GM21825 (cell line): ENCODE data around the gene SKI.

Experiments
- ATAC-seq: cut with Tn5 transposase; IDR thresholded peaks from one replicate; pipeline ENCODE4 v1.9.1; 2021; ENCODE audit warnings: mild to moderate bottlenecking, moderate library complexity; ENCODE audit not compliant: unreplicated experiment

The SKI gene

DNA sequence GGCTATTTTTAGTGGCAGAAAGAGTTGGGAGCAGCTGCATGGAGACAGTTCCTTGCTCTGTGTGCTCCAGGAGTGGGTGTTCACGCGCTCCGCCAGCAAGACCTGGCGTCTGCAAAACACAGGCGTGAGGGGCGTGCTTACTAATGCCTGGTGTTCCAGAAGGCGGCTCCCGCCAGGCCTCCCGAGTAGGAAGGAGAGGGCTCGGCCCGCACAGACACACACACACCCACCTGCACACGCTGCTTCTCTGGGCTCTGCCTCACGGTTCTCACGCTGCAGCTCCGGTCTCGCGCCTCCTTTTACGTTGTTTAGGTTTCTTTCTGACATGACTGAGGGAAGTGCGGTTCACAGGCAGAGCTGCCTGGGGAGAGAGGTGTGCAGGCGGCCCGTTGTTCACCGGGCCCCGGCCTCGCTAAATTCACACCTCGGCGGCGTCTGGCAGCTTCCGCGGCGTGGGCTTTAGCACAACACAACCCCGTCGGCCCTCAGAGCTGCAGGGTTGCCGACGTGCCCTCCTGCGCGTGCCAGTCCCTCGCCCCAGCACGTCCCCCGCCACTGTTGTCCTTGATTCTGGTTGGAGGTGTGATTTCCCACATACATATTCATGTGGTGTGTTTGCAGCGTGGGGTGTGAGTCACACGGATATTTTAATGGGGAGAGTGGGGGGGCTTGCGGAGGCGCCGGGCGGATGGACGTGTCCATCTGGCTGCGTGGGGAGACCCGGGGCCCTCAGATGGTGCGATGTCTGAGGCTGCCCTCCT is 77.0 kb downstream of the SKI start:
- no peak for ATAC-seq

GRCh38 chr1:2306151-2306978 is 78.2 kb downstream of the SKI start:
- no peak for ATAC-seq

DNA sequence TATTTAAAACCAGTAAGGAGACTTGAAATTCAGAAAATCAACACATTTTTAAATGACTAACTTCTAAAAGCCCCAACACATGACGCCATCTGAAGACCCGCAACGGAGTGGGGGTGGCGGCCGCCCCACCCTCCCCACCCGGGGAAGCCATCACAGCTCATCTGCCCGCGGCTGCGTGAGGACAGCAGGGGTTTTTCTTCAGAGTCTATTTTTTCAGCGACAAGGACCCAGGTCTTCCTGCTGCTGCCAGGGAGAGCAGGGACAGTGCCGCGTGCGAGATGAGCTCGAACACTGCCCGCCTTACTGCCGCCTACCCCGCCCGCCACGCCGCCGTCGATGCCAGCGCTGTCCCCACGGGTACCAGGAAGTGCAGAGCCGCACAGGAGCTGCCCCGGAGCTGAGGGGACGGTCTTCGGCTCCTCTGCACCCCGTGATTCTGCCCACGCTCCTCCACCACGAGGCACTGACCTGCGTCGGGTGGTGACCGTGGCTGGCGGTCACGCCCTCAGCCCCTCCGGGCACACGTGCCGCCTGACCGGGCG is 79.0 kb downstream of the SKI start:
- no peak for ATAC-seq

GRCh38 chr1:2307972-2308371 is 79.9 kb downstream of the SKI start:
- ATAC-seq, result no peak

GRCh38 chr1:2308844-2309243 is 80.7 kb downstream of the SKI start:
- ATAC-seq, result no peak

- no peak for ATAC-seq
These were observed 82.4 kb downstream of the SKI start for GRCh38 chr1:2310332-2311183.

GRCh38 chr1:2311184-2312032 is 83.3 kb downstream of the SKI start:
- no peak for ATAC-seq

- no peak for ATAC-seq
These were observed 84.0 kb downstream of the SKI start for GRCh38 chr1:2312160-2312514.

GRCh38 chr1:2312515-2313301 is 84.6 kb downstream of the SKI start:
- no peak for ATAC-seq

- ATAC-seq, result no peak
These were observed 85.6 kb downstream of the SKI start for GRCh38 chr1:2313651-2314261.

DNA sequence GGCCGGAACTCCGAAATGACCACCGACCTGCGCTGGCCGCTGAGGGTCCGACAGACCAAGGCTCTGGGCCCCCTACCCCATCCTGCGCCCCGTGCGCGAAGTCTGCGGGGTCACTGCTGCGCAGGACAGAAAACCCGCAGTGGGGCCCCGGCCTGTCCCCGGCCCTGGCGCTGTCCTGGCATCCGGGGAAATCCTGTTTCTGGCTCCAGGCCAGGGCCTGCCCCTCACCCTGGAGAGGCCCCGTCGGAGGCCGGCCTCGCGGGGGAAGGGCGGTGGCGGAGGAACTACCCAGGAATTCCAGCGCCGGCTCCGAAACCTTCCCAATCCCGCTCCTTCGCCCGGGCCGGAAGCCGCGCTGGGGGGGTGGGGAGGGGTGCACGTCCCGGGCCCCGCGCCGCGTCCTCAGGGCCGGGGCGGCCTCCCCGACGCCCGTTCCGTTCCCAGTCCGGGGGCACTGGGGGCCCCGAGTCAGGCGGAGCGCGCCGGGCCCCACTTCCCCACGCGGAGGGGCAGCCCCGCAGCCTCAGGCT is 86.2 kb downstream of the SKI start:
- no peak for ATAC-seq

DNA sequence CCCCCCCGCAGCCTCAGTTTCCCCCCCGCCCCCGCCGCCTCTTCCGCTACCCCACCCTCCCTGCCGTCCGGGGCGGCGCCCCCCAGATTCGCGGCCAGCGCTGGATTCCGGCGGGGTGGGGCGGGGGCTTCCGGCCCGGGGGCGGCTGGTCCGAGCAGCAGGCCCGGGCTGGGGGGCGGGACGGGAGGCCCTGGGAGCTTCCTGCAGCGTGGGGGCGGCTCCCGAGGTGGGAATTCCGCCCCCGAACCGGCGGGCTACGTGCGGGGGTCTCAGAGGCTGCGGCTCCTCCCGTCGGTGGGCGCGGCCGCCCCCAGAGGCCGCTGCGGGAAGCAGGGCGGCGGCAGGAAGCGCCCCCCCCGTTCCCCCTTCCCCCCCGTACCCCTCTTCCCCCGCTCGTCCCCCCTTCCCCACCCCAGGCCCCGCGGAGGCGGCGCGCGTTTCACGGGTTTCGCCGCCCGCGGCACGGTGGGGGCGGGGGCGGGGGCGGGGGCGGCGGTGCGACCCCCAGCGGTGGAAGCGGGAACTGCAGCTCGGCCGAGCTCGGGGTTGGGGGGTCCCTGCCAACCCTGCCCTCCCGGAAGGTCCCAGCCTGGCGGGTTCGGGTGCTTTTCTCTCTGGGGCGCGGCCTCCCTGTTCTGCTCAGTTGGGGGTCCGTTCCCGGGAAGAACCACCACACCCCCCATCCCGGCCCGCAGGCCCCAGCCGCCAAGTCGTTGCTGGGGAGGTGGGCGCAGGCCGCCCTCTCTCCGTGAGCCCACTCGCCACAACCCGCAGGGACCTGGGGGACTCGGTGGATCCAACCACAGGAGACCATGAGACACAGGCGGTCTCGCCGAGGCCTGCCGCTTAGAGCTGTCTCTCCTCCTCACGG is 86.9 kb downstream of the SKI start:
- ATAC-seq, result no peak

GRCh38 chr1:2315674-2316450 is 87.7 kb downstream of the SKI start:
- ATAC-seq, result no peak

GRCh38 chr1:2316451-2316961 is 88.4 kb downstream of the SKI start:
- ATAC-seq, result no peak

DNA sequence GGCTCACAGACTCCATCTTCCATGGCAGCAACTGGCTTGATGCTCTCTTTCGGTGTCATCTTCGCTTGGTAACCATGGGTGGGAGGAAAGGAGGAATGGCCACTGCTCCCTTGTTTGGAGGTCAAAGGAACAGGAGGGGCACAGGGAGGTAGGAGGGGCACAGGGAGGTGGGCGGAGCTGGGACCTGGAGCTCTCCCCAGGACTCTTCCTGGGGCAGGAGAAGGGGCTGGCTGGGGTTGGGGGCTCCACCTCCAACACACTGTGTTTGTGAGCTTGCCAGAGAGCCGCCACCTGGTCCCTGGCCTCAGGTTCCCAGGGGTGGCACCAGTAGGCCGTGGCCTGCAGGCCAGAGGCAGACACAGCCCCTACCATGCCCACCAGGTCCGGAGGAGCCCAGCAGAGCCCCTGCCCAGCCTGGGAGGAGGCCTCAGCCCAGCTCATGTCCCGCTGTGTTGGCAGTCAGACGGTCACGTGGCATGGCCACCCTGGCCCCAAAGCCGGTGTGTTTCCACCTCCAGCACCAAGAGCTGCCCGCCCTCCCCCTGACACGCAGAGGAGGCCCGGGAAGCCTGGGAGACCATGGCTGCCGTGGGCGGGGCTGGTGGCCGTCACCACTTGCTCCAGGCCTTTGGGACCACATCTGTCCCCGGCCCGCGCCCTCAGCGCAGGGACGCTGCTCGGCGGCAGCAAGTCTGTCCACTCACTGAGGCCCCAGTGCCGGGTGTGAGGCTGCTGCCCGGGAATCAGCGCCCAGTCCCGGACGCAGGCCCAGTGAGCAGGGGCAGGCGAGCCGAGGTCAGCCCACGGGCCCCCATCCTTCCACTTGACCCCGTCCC is 89.3 kb downstream of the SKI start:
- no peak for ATAC-seq
